OCI-LY7 (cell line): ENCODE measurements around the gene TBC1D1.

Source experiments
- EZH2phosphoT487 ChIP-seq: fragments of 200-600 bp; sonication (generic); IDR thresholded peaks from 2 replicates; pipeline ENCODE4 v1.6.1; 2018; ENCODE audit warnings: low read depth, borderline replicate concordance, mild to moderate bottlenecking, mixed run types, antibody characterized with exemption, low read length, moderate library complexity, mixed read lengths
- TF ChIP-seq, protein P1 (sequence below): fragments of 200-600 bp; sonication (generic); conservative IDR thresholded peaks from 2 replicates; pipeline ENCODE4 v1.5.1; 2014; ENCODE audit warnings: mild to moderate bottlenecking, antibody characterized with exemption, low read length, moderate library complexity, mixed read lengths

GRCh38 chr4:38073596-38074234 is 182.8 kb downstream of the TBC1D1 start:
- TF ChIP-seq, protein P1, sequence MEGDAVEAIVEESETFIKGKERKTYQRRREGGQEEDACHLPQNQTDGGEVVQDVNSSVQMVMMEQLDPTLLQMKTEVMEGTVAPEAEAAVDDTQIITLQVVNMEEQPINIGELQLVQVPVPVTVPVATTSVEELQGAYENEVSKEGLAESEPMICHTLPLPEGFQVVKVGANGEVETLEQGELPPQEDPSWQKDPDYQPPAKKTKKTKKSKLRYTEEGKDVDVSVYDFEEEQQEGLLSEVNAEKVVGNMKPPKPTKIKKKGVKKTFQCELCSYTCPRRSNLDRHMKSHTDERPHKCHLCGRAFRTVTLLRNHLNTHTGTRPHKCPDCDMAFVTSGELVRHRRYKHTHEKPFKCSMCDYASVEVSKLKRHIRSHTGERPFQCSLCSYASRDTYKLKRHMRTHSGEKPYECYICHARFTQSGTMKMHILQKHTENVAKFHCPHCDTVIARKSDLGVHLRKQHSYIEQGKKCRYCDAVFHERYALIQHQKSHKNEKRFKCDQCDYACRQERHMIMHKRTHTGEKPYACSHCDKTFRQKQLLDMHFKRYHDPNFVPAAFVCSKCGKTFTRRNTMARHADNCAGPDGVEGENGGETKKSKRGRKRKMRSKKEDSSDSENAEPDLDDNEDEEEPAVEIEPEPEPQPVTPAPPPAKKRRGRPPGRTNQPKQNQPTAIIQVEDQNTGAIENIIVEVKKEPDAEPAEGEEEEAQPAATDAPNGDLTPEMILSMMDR, result no peak
- TF ChIP-seq EZH2phosphoT487, result no peak
